ENCODE results near the gene GLRA2. TPM values are rescaled to one million over a fixed set of nuclear protein-coding genes. Genes with fewer than 3 reads are reported as not detected.

The GLRA2 gene
- polyA plus RNA-seq, 1 donor (not counting 4 experiments of a cell fraction or from before 2014, with no cell fraction given) = not detected

- H3K27me3 ChIP-seq (ENCODE audit: control insufficient read depth, extremely low read depth, insufficient read depth, low read length) = no peaks in the 10 kb centered on the region
- H2AFZ ChIP-seq (ENCODE audit: control insufficient read depth, low read length) = no peak overlapping the region
- H3K4me3 ChIP-seq (ENCODE audit: control insufficient read depth in 2 of 3, extremely low read depth in 1 of 3, insufficient read depth in 2 of 3, low read depth in 1 of 3, low read length in 3 of 3) = no peak overlapping the region
- no peaks in the 10 kb centered on the region for H3K9me3 ChIP-seq (ENCODE audit: control insufficient read depth, low read depth, low read length)
- no peaks in the 10 kb centered on the region for H3K4me1 ChIP-seq (ENCODE audit: control insufficient read depth, extremely low read depth, insufficient read depth, low read length)
- dilution Hi-C loops (cut with MboI; ENCODE audit: extremely low pct_ligation_motif_present, low sequenced_read_pairs) = no loop called here
- H3K9me1 ChIP-seq (ENCODE audit: control insufficient read depth, extremely low read depth, insufficient read depth, low read length) = no peaks in the 10 kb centered on the region
- FAIRE-seq (no peak), DNase-seq (ENCODE audit: low read depth, low spot score) (no peak)
- no peaks in the 10 kb centered on the region for H4K20me1 ChIP-seq (ENCODE audit: control insufficient read depth, extremely low read depth, insufficient read depth, low read length)
- H3K4me2 ChIP-seq (ENCODE audit: control insufficient read depth, extremely low read depth, insufficient read depth, low read depth, low read length) = no peak overlapping the region
- no peaks in the 10 kb centered on the region for H3K36me3 ChIP-seq (ENCODE audit: control insufficient read depth in 2 of 2, extremely low read depth in 1 of 2, insufficient read depth in 2 of 2, low read length in 2 of 2)
- no peak overlapping the region for H3K9ac ChIP-seq (ENCODE audit: control insufficient read depth, extremely low read depth, insufficient read depth, low read length)
- TF ChIP-seq, protein P1, sequence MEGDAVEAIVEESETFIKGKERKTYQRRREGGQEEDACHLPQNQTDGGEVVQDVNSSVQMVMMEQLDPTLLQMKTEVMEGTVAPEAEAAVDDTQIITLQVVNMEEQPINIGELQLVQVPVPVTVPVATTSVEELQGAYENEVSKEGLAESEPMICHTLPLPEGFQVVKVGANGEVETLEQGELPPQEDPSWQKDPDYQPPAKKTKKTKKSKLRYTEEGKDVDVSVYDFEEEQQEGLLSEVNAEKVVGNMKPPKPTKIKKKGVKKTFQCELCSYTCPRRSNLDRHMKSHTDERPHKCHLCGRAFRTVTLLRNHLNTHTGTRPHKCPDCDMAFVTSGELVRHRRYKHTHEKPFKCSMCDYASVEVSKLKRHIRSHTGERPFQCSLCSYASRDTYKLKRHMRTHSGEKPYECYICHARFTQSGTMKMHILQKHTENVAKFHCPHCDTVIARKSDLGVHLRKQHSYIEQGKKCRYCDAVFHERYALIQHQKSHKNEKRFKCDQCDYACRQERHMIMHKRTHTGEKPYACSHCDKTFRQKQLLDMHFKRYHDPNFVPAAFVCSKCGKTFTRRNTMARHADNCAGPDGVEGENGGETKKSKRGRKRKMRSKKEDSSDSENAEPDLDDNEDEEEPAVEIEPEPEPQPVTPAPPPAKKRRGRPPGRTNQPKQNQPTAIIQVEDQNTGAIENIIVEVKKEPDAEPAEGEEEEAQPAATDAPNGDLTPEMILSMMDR (optimal IDR thresholded peaks at IDR 0.05 in 1 of 3, IDR thresholded peaks at IDR 0.05 in 1 of 3, conservative IDR thresholded peaks at IDR 0.05 in 1 of 3; ENCODE audit: extremely low read depth in 1 of 3, insufficient read depth in 2 of 3, low read length in 3 of 3) = no peak
- TF ChIP-seq EZH2 (IDR thresholded peaks at IDR 0.05; ENCODE audit: low read length) = no peak
- no peak overlapping the region for H3K27ac ChIP-seq (ENCODE audit: control insufficient read depth, insufficient read depth, low read length)
- H3K79me2 ChIP-seq (ENCODE audit: control insufficient read depth, insufficient read depth, low read length) = no peaks in the 10 kb centered on the region
Observed at GRCh38 chrX:14702145-14702544, 172.8 kb downstream of the GLRA2 start.

DNA sequence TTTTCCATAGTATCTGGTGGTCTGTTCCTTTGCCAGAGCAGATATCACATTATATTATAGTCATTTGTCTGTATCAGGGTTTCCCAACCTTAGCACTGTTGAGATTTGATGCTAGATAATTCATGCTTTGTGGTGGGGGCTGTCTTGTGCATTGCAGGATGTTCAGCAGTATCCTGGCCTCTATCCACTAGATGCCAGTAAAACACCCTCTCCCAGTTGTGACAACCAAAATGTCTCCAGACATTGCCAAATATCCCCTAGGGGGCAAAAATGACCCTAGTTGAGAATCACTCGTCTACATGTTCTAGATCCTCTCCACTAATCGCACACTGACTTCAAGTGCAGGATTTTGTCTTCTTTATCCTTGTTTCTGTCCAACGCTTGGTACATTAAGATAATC, 182.8 kb downstream of the GLRA2 start:
- H3K9me3 ChIP-seq (ENCODE audit: control insufficient read depth, low read depth, low read length) = no peaks in the 10 kb centered on the region
- no peak overlapping the region for H2AFZ ChIP-seq (ENCODE audit: control insufficient read depth, low read length)
- no peak overlapping the region for H3K27ac ChIP-seq (ENCODE audit: control insufficient read depth, insufficient read depth, low read length)
- DNase-seq (ENCODE audit: low read depth, low spot score) (no peak), FAIRE-seq (no peak)
- TF ChIP-seq EZH2 (IDR thresholded peaks at IDR 0.05; ENCODE audit: low read length) = no peak
- TF ChIP-seq, protein P1 (optimal IDR thresholded peaks at IDR 0.05 in 1 of 3, IDR thresholded peaks at IDR 0.05 in 1 of 3, conservative IDR thresholded peaks at IDR 0.05 in 1 of 3; ENCODE audit: extremely low read depth in 1 of 3, insufficient read depth in 2 of 3, low read length in 3 of 3) = peak in 1 of 3 experiments; percentile 32
- no peak overlapping the region for H3K4me3 ChIP-seq (ENCODE audit: control insufficient read depth in 2 of 3, extremely low read depth in 1 of 3, insufficient read depth in 2 of 3, low read depth in 1 of 3, low read length in 3 of 3)
- no peaks in the 10 kb centered on the region for H4K20me1 ChIP-seq (ENCODE audit: control insufficient read depth, extremely low read depth, insufficient read depth, low read length)
- no peak overlapping the region for H3K9ac ChIP-seq (ENCODE audit: control insufficient read depth, extremely low read depth, insufficient read depth, low read length)
- dilution Hi-C loops (cut with MboI; ENCODE audit: extremely low pct_ligation_motif_present, low sequenced_read_pairs) = no loop called here
- H3K4me1 ChIP-seq (ENCODE audit: control insufficient read depth, extremely low read depth, insufficient read depth, low read length) = no peaks in the 10 kb centered on the region
- H3K27me3 ChIP-seq (ENCODE audit: control insufficient read depth, extremely low read depth, insufficient read depth, low read length) = no peaks in the 10 kb centered on the region
- no peaks in the 10 kb centered on the region for H3K9me1 ChIP-seq (ENCODE audit: control insufficient read depth, extremely low read depth, insufficient read depth, low read length)
- H3K79me2 ChIP-seq (ENCODE audit: control insufficient read depth, insufficient read depth, low read length) = no peaks in the 10 kb centered on the region
- H3K4me2 ChIP-seq (ENCODE audit: control insufficient read depth, extremely low read depth, insufficient read depth, low read depth, low read length) = no peak overlapping the region
- no peaks in the 10 kb centered on the region for H3K36me3 ChIP-seq (ENCODE audit: control insufficient read depth in 2 of 2, extremely low read depth in 1 of 2, insufficient read depth in 2 of 2, low read length in 2 of 2)

Measured in keratinocyte (primary cell).